Astrocyte of the spinal cord (primary cell): ENCODE measurements around the gene ALK.
"Not testable (repeated sequence)": the region's sequence is repeated elsewhere in the genome, so short reads cannot be mapped to it uniquely, and the experiment has no call there.

Source experiments
- DNase-seq: peaks from one replicate; pipeline ENCODE4 v3.0.0; 2011; ENCODE audit warnings: low read depth, low spot score
- H3K4me3 ChIP-seq: 2 replicates; pipeline ENCODE4 v1.5.1; 2011; ENCODE audit warnings: low read depth, mild to moderate bottlenecking, low read length, moderate library complexity
- CTCF ChIP-seq: IDR thresholded peaks from 2 replicates; pipeline ENCODE4 v1.5.1; 2012; ENCODE audit warnings: low read depth, mild to moderate bottlenecking, low read length, inconsistent platforms
- in situ Hi-C: cut with HindIII; loops from 2 replicates; pipeline ENCODE4 v1.10.0; 2017; ENCODE audit warnings: low sequenced_read_pairs

ALK gene

GRCh38 chr2:29260142-29260772, 661.1 kb downstream of the ALK start:
- peak; percentile 72 for DNase-seq
- no peak overlapping the region for H3K4me3 ChIP-seq
- no peak for TF ChIP-seq CTCF
- in situ Hi-C loops = no loop called here

GRCh38 chr2:29259221-29259620, 662.2 kb downstream of the ALK start:
- no peak for TF ChIP-seq CTCF
- in situ Hi-C loops = no loop called here
- no peak overlapping the region for H3K4me3 ChIP-seq
- DNase-seq = peak; percentile 62

- in situ Hi-C loops = no loop called here
These were observed 666.4 kb downstream of the ALK start for GRCh38 chr2:29255004-29255403.

GRCh38 chr2:29253495-29254275, 667.7 kb downstream of the ALK start:
- H3K4me3 ChIP-seq, DNase-seq, in situ Hi-C loops: not testable (repeated sequence)

More at GRCh38 chr2:29255004-29255403, 666.4 kb downstream of the ALK start:
- no peak for DNase-seq
- TF ChIP-seq CTCF = no peak
- no peak overlapping the region for H3K4me3 ChIP-seq

- no peak for DNase-seq
- no peak for TF ChIP-seq CTCF
- no peak overlapping the region for H3K4me3 ChIP-seq
- in situ Hi-C loops = no loop called here
These were observed 668.4 kb downstream of the ALK start for GRCh38 chr2:29253026-29253425.

- TF ChIP-seq CTCF = no peak
- DNase-seq = no peak
- H3K4me3 ChIP-seq = no peak overlapping the region
- in situ Hi-C loops = no loop called here
These were observed 670.0 kb downstream of the ALK start for GRCh38 chr2:29251406-29251805.

GRCh38 chr2:29250977-29251376, 670.4 kb downstream of the ALK start:
- H3K4me3 ChIP-seq = no peak overlapping the region
- no peak for TF ChIP-seq CTCF
- in situ Hi-C loops = no loop called here
- DNase-seq = no peak
